ENCODE measurements around the gene GOLGA1. TPM values are rescaled to one million over a fixed set of nuclear protein-coding genes. Genes with fewer than 3 reads are reported as not detected.
A peak's percentile ranks its signal among the peaks of the same experiment; 100 is the strongest.

The GOLGA1 gene, protein sequence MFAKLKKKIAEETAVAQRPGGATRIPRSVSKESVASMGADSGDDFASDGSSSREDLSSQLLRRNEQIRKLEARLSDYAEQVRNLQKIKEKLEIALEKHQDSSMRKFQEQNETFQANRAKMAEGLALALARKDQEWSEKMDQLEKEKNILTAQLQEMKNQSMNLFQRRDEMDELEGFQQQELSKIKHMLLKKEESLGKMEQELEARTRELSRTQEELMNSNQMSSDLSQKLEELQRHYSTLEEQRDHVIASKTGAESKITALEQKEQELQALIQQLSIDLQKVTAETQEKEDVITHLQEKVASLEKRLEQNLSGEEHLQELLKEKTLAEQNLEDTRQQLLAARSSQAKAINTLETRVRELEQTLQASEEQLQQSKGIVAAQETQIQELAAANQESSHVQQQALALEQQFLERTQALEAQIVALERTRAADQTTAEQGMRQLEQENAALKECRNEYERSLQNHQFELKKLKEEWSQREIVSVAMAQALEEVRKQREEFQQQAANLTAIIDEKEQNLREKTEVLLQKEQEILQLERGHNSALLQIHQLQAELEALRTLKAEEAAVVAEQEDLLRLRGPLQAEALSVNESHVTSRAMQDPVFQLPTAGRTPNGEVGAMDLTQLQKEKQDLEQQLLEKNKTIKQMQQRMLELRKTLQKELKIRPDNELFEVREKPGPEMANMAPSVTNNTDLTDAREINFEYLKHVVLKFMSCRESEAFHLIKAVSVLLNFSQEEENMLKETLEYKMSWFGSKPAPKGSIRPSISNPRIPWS
- 10 to 100 TPM; 15.0 to 20.4 TPM for total RNA-seq
- polyA plus RNA-seq, result 10 to 100 TPM in 1 of 2 donors, 1 to 10 TPM in 1; 7.9 to 11.5 TPM
- long read RNA-seq, donor 1, partial matches to known transcripts, result 5 of 15 reads
- long read RNA-seq, donor 1, other reads (novel, unspliced or antisense), result 10 of 15 reads
- long read RNA-seq, donor 2, full-length matches to known transcripts, result 5 of 13 reads
- long read RNA-seq, donor 2, partial matches to known transcripts, result 6 of 13 reads
- long read RNA-seq, donor 2, other reads (novel, unspliced or antisense), result 2 of 13 reads

DNA sequence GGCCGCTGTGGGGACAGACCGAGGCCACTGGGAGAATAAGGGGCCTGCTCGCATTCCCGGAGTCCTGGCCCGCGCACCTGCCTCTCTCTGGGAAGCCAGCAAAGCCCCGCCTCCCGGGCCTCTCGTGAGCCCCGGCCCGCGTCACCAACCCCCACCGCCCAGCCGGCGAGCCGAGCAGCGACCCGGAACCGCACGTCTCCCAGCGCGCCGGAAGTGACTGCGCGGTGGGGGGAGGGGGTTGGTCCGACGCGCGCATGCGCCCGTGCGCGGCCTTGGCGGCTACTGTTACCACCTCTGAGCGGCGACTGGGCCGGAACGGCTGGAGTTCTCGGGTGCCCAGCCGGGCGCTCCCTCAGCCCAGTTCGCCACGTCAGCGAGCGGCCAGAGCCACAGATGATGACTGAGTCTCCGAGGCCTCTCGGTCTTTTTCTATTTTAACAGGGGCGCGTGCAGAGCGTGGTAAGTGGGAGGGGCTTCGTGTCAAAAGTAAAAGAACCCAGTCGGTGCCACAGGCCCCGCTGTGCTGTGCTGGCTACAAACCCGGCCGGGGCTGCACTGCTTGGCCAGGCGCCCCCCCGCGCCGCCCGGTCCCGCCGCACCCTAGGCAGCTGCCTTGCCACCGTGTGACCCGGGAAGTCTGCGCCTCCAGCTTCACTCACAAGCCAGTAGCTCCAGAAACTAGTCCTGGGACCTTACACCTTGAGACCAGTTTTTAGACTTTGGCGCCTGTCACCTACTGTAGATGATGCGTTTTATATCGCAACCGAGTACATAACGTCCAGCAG is at the start of gene GOLGA1:
TSS of gene GOLGA1 (minus strand) at position 190 of the 785 bp plus-strand sequence. CDS start 2,372 bp downstream, outside the sequence.
- Histone ChIP-seq H3K27ac (ENCODE audit: low read depth in 1 of 2, low read length in 2 of 2) (peak within 1 kb of the TSS; percentile 89 to 95), H3K4me1 (ENCODE audit: control insufficient read depth in 1 of 2, insufficient read depth in 2 of 2, low read length in 2 of 2) (no peaks in the 10 kb centered on the region), H3K4me3 (ENCODE audit: low read length in 2 of 2) (peak within 1 kb of the TSS; percentile 85 to 87), H3K27me3 (ENCODE audit: control insufficient read depth in 1 of 2, insufficient read depth in 2 of 2, low read length in 1 of 2) (no peaks in the 10 kb centered on the region), H3K9me3 (ENCODE audit: control insufficient read depth, low read length) (no peaks in the 10 kb centered on the region), H3K36me3 (ENCODE audit: control insufficient read depth in 1 of 2, insufficient read depth in 2 of 2, low read length in 1 of 2) (no peaks in the 10 kb centered on the region)
- 1% methylated on average over 59 to 70 of the region's 70 CpGs for WGBS, 2 donors
- intact Hi-C loops (cut with DNase I), result loop anchor here (2.0 to 5.0 kb wide), 5 partner anchors 69 to 301 kb away; partner anchors contain the start of genes HSPA5 (in 1 of the 2), RABEPK (in 1 of the 2) and SCAI (in 1 of the 2)
- ATAC-seq (ENCODE audit: low FRiP score) (peak; percentile 100), DNase-seq (peak; percentile 97 to 98)

DNA sequence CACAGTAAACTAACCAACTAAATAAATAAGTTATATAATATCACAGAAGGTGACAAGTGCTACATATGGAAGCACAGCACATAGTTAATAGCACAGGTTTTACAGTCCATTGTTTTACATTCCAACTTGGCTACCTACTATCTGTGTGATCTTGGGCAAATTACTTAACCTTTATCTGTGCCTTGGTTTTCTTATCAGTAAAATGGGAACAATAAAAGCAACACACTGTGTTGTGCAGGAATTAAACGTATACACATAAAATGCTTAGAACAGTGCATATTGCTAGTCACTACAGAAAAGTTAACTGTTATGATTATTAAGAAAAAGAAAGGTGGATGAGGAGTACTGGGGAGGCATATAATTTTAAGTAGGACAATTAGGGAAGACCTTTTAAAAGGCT is 42.8 kb upstream of the GOLGA1 start:
- H3K4me1 ChIP-seq (ENCODE audit: control insufficient read depth in 1 of 2, insufficient read depth in 2 of 2, low read length in 2 of 2), result no peaks in the 10 kb centered on the region
- peaks cover 1 to 10% of the 10 kb centered on the region in 2 donors for H3K36me3 ChIP-seq (ENCODE audit: control insufficient read depth in 1 of 2, insufficient read depth in 2 of 2, low read length in 1 of 2)
- H3K9me3 ChIP-seq (ENCODE audit: control insufficient read depth, low read length), result no peaks in the 10 kb centered on the region
- intact Hi-C loops (cut with DNase I), result no loop called here
- DNase-seq (no peak), ATAC-seq (ENCODE audit: low FRiP score) (no peak)
- WGBS, 2 donors, result 84 to 88% methylated on average over 1 of the region's 1 CpG
- no peak overlapping the region for H3K27ac ChIP-seq (ENCODE audit: low read depth in 1 of 2, low read length in 2 of 2)
- H3K4me3 ChIP-seq (ENCODE audit: low read length in 2 of 2), result no peak overlapping the region
- no peaks in the 10 kb centered on the region for H3K27me3 ChIP-seq (ENCODE audit: control insufficient read depth in 1 of 2, insufficient read depth in 2 of 2, low read length in 1 of 2)

DNA sequence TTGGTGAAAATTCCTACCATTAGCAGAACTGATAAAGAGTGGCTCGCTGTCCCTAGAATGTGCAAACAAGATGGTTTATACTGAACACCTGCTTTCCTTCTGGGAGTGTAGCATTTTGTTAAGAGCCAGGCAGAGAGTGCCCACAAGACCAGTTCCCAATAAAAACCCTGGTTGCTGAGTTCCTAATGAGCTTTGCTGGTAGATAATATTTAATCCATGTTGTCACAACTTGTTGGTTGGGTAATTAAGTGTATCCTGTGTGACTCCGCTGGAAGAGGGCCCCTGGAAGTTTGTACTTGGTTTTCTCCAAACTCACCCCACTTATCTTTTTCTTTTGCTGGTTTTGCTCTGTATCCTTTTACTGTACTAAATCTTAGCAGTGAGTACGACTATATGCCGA is 39.5 kb upstream of the GOLGA1 start:
- H3K27me3 ChIP-seq (ENCODE audit: control insufficient read depth in 1 of 2, insufficient read depth in 2 of 2, low read length in 1 of 2), result no peaks in the 10 kb centered on the region
- H3K27ac ChIP-seq (ENCODE audit: low read depth in 1 of 2, low read length in 2 of 2), result no peak overlapping the region
- ATAC-seq (ENCODE audit: low FRiP score) (no peak), DNase-seq (no peak)
- no peak overlapping the region for H3K4me3 ChIP-seq (ENCODE audit: low read length in 2 of 2)
- no peaks in the 10 kb centered on the region for H3K4me1 ChIP-seq (ENCODE audit: control insufficient read depth in 1 of 2, insufficient read depth in 2 of 2, low read length in 2 of 2)
- no peaks in the 10 kb centered on the region for H3K9me3 ChIP-seq (ENCODE audit: control insufficient read depth, low read length)
- intact Hi-C loops (cut with DNase I), result no loop called here
- H3K36me3 ChIP-seq (ENCODE audit: control insufficient read depth in 1 of 2, insufficient read depth in 2 of 2, low read length in 1 of 2), result peaks cover 1 to 10% of the 10 kb centered on the region in 2 donors
- 96 to 97% methylated on average over 4 of the region's 4 CpGs for WGBS, 2 donors

DNA sequence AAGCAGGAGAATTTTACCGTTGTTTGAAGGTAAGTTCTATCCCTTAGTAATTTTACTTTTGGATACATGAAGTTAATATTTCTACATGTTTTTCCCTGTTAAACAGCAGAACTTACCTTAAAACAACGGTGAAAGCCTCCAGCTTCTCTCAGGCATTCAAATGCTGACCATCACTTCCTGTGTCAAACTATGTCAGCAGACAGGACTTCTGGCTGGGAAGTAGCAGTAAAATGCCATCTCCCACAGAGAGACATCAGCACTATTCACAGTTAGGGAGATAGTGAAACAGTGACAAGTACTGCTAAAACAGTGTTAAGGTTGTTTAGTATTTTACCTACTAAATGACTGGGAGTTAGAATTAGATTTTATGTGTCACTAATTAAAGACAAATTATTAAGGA is 34.2 kb upstream of the GOLGA1 start:
- H3K4me3 ChIP-seq (ENCODE audit: low read length in 2 of 2), result no peak overlapping the region
- H3K9me3 ChIP-seq (ENCODE audit: control insufficient read depth, low read length), result no peaks in the 10 kb centered on the region
- H3K36me3 ChIP-seq (ENCODE audit: control insufficient read depth in 1 of 2, insufficient read depth in 2 of 2, low read length in 1 of 2), result no peaks in the 10 kb centered on the region
- no peaks in the 10 kb centered on the region for H3K27me3 ChIP-seq (ENCODE audit: control insufficient read depth in 1 of 2, insufficient read depth in 2 of 2, low read length in 1 of 2)
- DNase-seq (no peak), ATAC-seq (ENCODE audit: low FRiP score) (no peak)
- H3K27ac ChIP-seq (ENCODE audit: low read depth in 1 of 2, low read length in 2 of 2), result no peak overlapping the region
- no peaks in the 10 kb centered on the region for H3K4me1 ChIP-seq (ENCODE audit: control insufficient read depth in 1 of 2, insufficient read depth in 2 of 2, low read length in 2 of 2)
- intact Hi-C loops (cut with DNase I), result no loop called here
- WGBS, 2 donors, result 55 to 62% methylated on average over 2 of the region's 2 CpGs

DNA sequence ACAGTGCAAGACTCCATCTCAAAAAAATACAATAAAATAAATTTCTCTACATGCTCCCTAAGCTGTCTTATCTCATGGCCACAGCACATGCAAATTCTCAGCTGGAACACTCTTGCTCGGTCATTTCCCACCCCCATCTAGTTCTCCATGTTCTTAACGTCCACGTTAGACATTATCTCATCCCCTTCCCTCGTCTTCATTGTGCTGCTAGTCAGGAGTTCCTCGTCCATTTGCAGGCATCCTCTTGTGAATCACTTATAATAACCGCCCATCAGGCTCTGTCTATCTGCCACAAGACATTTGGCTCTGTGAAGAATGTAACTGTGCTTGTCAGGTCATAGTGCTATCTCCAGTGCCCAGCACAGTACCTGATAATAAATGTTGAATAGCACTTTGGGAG is 32.9 kb upstream of the GOLGA1 start:
- H3K27me3 ChIP-seq (ENCODE audit: control insufficient read depth in 1 of 2, insufficient read depth in 2 of 2, low read length in 1 of 2), result no peaks in the 10 kb centered on the region
- no peak overlapping the region for H3K27ac ChIP-seq (ENCODE audit: low read depth in 1 of 2, low read length in 2 of 2)
- DNase-seq, result no peak
- no peaks in the 10 kb centered on the region for H3K4me1 ChIP-seq (ENCODE audit: control insufficient read depth in 1 of 2, insufficient read depth in 2 of 2, low read length in 2 of 2)
- intact Hi-C loops (cut with DNase I), result no loop called here
- no peak for ATAC-seq (ENCODE audit: low FRiP score)
- no peaks in the 10 kb centered on the region for H3K36me3 ChIP-seq (ENCODE audit: control insufficient read depth in 1 of 2, insufficient read depth in 2 of 2, low read length in 1 of 2)
- no peaks in the 10 kb centered on the region for H3K9me3 ChIP-seq (ENCODE audit: control insufficient read depth, low read length)
- no peak overlapping the region for H3K4me3 ChIP-seq (ENCODE audit: low read length in 2 of 2)
- WGBS, 2 donors, result 93 to 97% methylated on average over 6 of the region's 6 CpGs

DNA sequence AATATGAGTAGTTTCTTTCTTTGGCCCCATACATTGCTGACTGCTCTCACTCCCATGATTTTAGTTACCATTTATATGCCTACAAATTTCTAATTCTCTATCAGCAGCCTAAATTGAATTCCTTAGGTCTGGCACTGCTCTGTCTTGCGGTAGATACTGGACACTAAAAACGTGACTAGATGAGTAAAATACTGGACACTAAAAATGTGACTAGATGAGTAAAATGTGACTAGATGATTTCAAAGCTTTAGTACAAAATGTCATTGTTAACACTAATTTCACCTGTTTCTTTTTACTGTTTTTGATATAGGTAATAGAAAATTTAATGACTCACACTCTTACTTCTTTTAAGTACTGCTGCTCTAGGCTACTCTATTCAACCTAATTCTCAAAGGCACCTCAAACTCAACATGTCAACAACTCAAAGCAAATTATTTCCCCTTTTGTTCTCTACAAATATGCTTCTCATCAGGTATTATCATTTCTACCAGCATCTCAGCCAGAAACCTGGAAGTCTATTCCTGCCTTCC is 31.4 kb upstream of the GOLGA1 start:
- DNase-seq (no peak), ATAC-seq (ENCODE audit: low FRiP score) (no peak)
- Histone ChIP-seq H3K9me3 (ENCODE audit: control insufficient read depth, low read length) (no peaks in the 10 kb centered on the region), H3K27me3 (ENCODE audit: control insufficient read depth in 1 of 2, insufficient read depth in 2 of 2, low read length in 1 of 2) (no peaks in the 10 kb centered on the region), H3K27ac (ENCODE audit: low read depth in 1 of 2, low read length in 2 of 2) (no peak overlapping the region), H3K4me1 (ENCODE audit: control insufficient read depth in 1 of 2, insufficient read depth in 2 of 2, low read length in 2 of 2) (no peaks in the 10 kb centered on the region), H3K36me3 (ENCODE audit: control insufficient read depth in 1 of 2, insufficient read depth in 2 of 2, low read length in 1 of 2) (no peaks in the 10 kb centered on the region), H3K4me3 (ENCODE audit: low read length in 2 of 2) (no peak overlapping the region)
- 95% methylated on average over 2 of the region's 2 CpGs for WGBS, 2 donors
- intact Hi-C loops (cut with DNase I), result no loop called here

DNA sequence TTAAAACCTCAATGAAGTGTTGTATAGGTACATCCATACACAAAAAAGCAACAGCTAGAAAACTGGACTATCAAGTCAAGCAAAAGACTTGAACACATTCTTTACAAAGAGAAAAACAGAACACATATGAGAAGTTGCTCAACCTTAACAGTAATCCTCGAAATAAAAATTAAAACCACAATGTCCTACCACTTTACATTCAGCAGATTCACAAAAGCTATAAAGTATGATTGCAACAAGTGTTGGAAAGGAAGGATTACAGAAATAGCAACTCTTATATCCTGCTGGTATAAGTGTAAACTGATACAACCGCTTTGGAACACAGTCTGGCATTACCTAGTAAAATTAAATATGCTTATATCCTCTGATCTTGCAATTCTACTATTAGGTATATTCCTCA is 28.5 kb upstream of the GOLGA1 start:
- ATAC-seq (ENCODE audit: low FRiP score), result no peak
- H3K27me3 ChIP-seq (ENCODE audit: control insufficient read depth in 1 of 2, insufficient read depth in 2 of 2, low read length in 1 of 2), result no peaks in the 10 kb centered on the region
- intact Hi-C loops (cut with DNase I), result no loop called here
- no peak overlapping the region for H3K4me3 ChIP-seq (ENCODE audit: low read length in 2 of 2)
- H3K4me1 ChIP-seq (ENCODE audit: control insufficient read depth in 1 of 2, insufficient read depth in 2 of 2, low read length in 2 of 2), result no peaks in the 10 kb centered on the region
- no peak for DNase-seq
- H3K9me3 ChIP-seq (ENCODE audit: control insufficient read depth, low read length), result no peaks in the 10 kb centered on the region
- H3K27ac ChIP-seq (ENCODE audit: low read depth in 1 of 2, low read length in 2 of 2), result no peak overlapping the region
- WGBS, 2 donors, result 90% methylated on average over 2 of the region's 2 CpGs
- H3K36me3 ChIP-seq (ENCODE audit: control insufficient read depth in 1 of 2, insufficient read depth in 2 of 2, low read length in 1 of 2), result no peaks in the 10 kb centered on the region

DNA sequence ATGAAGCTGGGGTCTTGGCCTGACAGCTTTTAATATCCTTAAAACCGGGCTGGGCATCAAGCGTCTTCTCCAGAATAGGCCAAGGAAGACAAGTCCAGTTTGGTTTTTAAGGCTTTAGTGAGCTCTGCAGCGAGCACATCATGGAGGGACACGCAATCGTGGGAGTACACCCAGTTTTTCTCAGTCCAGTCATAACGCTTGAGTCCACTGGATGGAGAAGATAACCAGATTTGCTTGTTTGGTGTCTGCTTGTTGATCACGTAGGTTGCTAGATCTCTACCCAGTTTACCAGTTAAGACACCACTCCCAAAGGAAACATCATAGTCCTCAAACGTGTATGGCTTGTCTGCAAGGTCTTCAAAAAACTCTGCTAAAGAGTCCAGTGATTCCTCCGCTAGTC is 27.4 kb upstream of the GOLGA1 start:
- DNase-seq (no peak), ATAC-seq (ENCODE audit: low FRiP score) (no peak)
- no peaks in the 10 kb centered on the region for H3K4me1 ChIP-seq (ENCODE audit: control insufficient read depth in 1 of 2, insufficient read depth in 2 of 2, low read length in 2 of 2)
- no peaks in the 10 kb centered on the region for H3K9me3 ChIP-seq (ENCODE audit: control insufficient read depth, low read length)
- H3K4me3 ChIP-seq (ENCODE audit: low read length in 2 of 2), result no peak overlapping the region
- H3K36me3 ChIP-seq (ENCODE audit: control insufficient read depth in 1 of 2, insufficient read depth in 2 of 2, low read length in 1 of 2), result no peaks in the 10 kb centered on the region
- H3K27me3 ChIP-seq (ENCODE audit: control insufficient read depth in 1 of 2, insufficient read depth in 2 of 2, low read length in 1 of 2), result no peaks in the 10 kb centered on the region
- intact Hi-C loops (cut with DNase I), result no loop called here
- WGBS, 2 donors, result 93 to 94% methylated on average over 9 of the region's 9 CpGs
- H3K27ac ChIP-seq (ENCODE audit: low read depth in 1 of 2, low read length in 2 of 2), result no peak overlapping the region
